Measurements from ENCODE around the gene AGAP3. TPM values are rescaled to one million over a fixed set of nuclear protein-coding genes. Genes with fewer than 3 reads are reported as not detected.

Gene AGAP3
- total RNA-seq, 1 donor from 2014 or later, result 99.7 TPM

DNA sequence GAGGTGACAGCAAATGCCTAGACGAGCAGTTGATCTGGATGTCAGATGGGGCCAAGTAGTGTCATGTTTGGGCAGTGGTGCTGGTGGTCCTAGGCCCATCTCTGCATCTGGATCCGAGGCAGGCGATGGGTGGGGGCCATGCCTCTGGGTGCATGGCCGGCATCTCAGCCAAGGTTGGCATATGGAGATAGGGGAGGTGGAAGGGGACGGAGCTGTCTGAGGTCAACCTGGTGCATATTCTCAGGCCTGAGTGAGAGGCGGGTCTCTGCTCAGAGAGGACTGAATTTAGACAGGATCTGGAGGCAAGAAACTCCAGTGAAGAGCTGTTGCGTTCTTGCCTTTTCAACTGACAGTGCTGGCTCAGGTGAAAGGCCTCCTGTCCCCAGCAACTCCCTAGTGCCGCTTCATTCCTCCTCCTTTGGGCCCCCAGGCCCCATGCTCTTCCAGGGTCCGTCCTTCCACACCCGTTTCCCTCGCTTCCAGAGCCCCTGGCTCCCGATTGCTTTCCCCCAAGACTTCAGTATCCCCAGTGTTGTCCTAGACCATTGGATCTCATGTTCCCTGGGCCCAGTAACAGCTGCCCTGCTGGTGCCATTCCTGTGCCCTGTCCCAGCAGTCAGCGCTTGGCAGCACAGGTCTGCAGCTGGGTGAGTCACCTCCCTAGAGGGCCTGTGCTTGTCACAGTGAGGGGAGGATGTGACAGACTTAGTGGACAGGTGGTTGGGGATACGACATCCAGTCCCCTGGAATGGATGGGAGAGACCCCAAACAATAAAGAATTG is 48.7 kb downstream of the AGAP3 start:
- no peak for DNase-seq (ENCODE audit: extremely low read depth, low read depth, low spot score)

DNA sequence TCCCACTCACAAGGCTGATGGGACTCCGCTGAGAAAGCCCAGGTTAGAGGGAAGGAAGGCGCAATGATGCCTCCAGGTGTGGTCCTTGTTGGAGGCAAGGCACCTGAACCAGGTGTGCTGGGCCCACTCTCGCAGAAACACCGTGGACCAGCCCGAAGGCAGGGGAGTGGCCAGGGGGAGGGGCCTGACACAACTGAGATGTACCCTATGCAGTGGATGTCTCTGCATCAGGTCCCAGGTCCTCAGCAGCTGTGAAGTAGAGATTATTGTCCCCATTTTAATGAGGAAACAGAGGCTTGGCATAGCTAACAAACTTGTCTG is 49.2 kb downstream of the AGAP3 start:
- no peak for DNase-seq (ENCODE audit: extremely low read depth, low read depth, low spot score)

DNA sequence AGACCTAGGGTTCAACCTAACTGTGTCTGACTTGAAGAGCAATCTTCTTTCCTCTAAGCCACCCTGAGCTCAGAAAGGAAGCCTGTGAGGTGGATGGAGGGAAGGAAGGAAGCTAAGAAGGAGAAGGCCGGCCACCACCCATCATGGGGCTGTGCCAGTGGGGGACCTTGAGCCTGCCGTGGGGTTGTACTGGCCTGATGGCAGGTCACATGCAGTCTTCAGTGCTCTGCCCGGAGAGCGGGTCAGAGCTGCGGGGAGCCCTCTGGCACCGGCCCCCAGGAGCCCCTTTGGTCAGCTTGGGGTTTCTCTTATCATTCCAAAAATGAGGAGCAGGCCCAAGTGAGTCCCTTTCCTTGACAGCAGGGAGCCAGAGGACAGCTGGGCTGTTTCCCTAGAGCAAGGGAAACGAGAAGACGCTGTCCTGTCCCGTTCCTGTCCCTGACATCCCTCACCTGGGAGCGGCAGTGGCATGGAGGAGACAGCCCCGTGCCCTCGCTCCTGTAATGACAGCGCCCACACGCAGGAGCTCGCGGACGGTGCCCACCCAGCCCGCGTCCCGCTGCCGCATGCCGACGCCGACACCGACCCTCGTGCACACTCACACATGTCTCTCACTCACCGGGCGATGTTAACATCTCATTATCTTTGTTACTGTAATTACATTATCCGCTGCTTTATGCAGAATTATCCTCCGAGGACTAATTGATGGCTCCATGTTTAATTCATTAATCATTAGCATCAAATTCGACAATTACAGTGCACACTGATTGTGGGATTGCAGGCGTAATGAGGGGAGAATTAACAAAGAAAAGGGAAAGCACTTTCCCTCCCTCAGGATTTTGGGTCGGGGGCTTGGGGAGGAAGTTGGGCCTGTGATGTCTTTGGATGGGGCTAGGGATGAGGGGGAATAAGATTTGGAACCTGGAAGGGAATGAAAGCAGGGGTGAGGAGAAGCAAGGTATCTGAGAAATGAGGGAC is 49.9 kb downstream of the AGAP3 start:
- DNase-seq (ENCODE audit: extremely low read depth, low read depth, low spot score), result no peak

DNA sequence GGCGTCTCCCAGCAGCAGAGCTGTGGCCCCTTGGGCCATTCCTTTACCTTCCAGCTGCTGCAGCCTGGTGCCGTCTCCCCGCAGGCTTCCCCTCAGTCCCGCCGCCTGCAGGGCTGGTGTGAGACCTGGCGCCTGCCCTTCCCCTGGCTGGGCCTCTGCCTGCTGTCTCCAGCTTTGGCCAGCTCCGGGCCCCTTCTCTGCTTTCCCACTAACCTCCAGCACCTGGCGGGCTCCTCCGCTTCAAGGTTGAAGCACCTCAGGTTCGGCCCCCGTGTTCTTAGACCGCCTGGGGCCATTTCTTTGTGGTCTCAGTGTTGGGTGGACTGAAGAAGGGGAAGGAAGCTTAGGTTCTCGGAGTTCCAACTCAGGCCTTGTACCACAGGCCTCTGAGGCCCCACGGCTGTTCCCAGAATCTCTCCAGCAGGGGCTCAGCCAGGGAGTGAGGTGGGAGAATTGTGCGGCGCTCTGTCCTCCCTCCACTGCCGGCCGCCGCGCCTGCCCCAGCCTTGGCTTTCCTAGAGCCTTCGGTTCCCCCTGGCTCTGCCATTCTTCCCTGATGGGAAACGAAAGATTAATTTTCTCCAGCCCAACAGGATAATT is 50.9 kb downstream of the AGAP3 start:
- no peak for DNase-seq (ENCODE audit: extremely low read depth, low read depth, low spot score)

DNA sequence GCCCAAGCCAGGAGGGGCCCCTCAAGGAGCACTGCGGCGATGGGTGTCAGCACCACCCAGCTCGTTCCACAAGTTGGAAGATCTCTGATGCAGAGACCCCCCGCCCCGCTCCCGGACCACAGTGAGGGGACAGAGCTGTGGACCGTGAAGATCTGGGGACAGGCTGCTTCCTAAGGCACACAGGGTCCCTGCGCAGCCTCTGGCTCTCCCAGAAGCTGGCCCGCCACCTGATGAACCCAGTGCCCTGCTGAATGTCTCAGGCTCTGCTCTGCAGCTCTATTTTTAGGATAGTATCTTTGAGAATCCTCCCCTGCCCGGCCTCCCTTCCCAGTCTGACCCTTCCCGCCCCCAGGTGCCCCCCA is 51.5 kb downstream of the AGAP3 start:
- DNase-seq (ENCODE audit: extremely low read depth, low read depth, low spot score), result no peak

DNA sequence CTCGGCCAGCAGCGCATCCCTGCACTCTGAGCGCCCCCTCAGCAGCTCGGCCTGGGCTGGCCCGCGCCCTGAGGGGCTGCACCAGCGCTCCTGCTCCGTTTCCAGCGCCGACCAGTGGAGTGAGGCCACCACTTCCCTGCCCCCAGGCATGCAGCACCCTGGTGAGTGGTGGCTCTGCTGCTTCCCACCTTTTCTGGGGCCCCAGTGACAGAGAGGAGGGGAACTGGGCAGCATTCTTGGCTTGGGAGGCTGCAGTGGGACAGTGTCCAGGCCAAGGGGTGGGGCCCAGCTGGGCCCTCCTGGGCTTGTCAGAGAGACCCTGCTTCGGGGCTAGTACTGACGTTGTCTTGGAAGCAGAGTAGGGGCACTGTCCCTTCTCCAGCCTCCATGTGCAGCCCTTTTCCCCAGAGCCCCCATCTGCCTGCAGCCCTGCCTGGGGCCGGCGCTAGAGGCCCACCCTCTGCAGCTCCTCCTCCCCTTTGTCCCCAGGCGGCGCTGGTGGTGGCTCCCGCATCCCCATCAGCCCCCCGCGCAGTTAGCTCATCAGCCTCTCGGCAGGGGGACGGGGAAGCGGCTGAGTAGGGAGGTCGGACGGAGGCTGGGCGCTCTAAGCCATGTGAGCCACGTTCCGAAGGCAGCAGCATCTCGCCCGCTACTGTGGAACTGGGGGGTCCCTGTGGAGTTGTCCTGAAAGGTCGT is 52.0 kb downstream of the AGAP3 start:
- no peak for DNase-seq (ENCODE audit: extremely low read depth, low read depth, low spot score)

DNA sequence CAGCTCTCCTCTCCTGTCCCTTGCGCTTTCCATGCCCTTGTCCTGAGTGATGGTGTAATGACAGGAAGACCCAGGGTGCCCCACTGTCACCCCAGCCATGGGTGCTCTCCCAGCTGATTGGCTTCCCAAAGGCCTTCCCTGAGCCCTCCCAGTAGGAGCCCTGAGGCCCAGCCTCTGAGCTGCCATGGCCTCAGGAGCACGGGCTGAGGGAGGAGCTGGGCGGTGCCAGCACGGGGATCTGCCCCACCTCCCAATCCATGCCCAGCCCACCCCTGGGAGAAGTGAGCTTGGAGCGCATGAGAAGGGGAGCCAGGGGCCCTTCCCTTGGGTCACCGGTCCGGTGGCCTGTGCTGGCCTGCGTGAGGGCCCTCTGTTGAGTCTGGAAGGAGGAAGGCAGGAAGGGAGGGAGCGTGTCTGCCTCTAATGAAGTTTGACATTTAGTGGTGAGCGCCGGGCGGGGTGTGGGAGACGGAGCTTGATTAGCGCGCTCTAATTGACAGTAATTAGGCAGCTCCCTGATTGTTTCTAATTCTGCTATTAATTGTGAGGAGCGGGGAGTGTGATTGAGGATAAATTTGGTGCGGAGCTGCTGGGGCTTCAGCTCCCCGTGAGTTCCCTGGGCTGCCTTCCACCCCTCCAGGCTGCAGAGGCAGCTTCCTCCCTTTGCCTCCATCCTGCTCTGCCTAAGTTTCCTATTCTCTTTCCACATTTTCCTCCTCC is 53.0 kb downstream of the AGAP3 start:
- DNase-seq (ENCODE audit: extremely low read depth, low read depth, low spot score), result no peak

DNA sequence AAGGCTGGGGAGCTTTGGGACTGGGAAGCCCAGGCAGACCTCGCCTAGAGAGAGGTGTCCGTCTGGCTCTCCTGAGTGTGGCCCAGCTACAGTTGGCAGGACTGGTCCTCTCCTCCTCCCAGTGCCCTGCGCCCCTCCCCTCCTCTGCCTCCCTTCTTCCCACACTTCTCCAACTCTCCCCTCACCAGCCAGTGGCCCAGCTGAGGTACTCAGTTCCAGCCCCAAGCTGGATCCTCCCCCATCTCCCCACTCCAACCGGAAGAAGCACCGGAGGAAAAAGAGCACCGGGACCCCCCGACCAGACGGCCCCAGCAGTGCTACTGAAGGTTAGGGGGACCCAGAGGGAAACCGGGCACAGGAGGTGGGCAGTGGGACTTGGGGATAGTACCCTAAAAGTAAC is 53.5 kb downstream of the AGAP3 start:
- DNase-seq (ENCODE audit: extremely low read depth, low read depth, low spot score), result no peak

DNA sequence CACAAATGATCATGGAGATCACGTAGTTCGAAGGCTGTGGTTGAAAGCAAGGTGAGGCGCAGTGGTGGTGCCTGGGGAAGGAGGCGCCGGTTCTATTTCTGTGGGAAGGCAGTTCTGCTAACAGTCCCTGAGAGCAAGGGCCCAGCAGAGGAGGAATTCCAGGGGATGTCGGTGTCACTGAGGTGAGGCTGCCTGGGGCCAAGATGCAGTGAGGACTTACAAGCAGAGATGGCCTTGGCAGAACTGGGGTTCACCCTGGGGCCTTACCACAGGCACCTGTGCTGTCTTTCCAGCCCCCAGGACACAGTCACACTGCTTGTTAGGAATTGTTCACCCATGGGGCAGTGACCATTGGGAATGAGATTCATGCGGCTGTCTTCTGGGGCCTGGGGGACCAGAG is 54.6 kb downstream of the AGAP3 start:
- no peak for DNase-seq (ENCODE audit: extremely low read depth, low read depth, low spot score)

DNA sequence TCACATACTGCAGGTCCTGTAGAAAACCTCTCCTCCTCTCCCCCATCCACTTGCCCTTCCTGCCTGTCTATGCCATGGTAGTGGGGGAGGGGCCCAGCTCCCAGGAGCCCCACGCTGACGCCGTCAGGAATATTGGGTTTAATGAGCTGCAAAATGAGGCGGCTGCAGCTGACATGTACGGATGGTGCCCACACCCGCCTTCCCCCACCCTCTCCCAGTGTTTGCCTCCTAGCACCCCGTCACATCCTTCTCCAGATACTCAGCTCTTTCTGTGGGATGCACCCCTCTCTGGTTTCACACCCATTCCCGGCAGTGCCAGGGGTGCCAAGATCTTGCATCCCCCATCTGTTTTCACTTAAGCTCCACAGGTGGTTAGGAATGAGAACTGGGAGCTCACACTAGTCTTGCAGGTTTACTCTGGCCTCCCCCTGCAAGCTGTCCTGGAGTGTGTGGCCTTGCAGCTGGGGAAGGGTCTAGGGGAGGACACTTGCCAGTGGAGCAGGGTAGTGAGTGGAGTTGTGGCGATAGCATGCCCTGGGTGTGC is 55.1 kb downstream of the AGAP3 start:
- DNase-seq (ENCODE audit: extremely low read depth, low read depth, low spot score), result no peak

DNA sequence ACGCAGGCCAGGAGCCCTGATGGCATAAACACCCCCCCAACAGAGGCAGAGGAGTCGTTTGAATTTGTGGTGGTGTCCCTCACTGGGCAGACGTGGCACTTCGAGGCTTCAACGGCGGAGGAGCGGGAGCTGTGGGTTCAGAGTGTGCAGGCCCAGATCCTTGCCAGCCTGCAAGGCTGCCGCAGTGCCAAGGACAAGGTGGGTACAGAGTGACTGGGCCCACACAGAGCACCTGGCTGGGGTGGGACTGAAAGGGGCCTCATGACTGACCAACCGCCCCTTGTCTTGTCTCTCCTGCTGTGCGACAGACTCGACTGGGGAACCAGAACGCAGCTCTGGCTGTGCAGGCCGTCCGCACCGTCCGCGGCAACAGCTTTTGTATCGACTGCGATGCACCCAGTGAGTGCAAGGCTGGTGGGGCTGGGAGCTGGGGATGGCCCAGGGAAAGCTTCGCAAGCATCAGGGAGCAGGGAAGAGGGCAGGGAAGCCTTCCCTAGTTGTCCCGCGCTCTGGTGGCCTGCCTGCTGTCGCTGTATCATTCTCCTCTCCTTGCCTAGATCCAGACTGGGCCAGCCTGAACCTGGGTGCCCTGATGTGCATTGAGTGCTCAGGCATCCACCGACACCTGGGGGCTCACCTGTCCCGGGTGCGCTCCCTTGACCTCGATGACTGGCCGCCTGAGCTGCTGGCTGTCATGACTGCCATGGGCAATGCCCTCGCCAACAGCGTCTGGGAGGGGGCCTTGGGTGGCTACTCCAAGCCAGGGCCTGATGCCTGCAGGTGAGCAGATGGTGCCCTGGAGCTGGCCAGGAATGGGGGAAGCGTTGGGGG is 55.8 kb downstream of the AGAP3 start:
- no peak for DNase-seq (ENCODE audit: extremely low read depth, low read depth, low spot score)

DNA sequence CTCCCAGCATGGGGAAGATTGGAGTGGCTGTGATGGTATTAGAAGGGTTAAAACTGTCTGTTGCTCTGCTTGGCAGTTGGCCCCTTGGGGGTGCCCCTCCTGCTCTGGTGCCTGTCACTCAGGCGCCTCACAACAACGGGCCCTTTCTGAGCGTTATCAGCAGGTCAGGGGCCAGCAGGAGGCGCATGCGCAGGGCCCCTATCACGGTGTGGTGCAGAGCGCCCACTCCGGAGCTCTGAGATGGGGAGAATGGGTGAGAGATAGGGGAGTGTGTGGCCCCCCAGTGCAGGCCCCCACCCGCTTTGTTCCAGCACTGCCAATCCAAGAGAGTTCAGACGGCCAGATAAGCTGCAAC is 56.4 kb downstream of the AGAP3 start:
- no peak for DNase-seq (ENCODE audit: extremely low read depth, low read depth, low spot score)

DNA sequence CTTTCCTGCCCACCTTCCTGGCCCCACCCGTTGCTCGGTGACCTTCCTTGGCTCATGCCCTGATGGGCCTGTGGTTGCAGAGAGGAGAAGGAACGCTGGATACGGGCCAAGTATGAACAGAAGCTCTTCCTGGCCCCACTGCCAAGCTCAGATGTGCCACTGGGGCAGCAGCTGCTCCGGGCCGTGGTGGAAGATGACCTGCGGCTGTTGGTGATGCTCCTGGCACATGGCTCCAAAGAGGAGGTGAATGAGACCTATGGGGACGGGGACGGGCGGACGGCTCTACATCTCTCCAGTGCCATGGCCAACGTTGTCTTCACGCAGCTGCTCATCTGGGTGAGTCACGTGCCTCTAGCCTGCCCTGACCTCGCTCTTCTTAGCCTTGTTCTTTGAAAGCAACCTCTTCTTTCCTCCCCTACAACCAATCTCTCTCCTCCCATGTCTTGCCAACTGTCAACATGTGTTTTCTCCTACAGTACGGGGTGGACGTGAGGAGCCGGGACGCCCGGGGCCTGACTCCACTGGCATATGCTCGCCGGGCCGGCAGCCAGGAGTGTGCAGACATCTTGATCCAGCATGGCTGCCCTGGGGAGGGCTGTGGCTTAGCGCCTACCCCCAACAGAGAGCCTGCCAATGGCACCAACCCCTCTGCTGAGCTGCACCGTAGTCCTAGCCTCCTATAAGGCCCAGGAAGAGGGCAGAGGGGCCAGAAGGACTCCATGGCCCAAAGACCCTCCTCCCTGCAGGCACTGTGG is 57.2 kb downstream of the AGAP3 start:
- no peak for DNase-seq (ENCODE audit: extremely low read depth, low read depth, low spot score)

DNA sequence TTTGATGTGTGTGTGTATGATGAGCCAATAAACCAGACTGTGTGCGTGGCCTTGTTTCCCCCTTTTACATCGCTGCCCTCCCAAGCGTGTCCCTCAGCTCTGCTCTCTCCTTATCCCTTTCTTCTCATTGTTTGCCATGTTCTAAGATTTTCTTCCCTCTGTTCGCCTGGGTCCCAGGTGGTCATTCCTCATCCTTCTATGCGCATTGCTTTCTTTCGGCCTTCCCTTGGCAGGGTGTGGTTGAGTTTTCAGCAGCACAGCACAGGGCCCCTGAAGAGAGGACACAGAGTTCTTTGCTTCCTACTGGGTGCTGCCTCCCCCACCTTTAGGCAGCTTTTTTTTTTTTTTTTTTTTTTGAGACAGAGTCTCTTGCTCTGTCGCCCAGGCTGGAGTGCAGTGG is 58.1 kb downstream of the AGAP3 start:
- DNase-seq (ENCODE audit: extremely low read depth, low read depth, low spot score), result no peak

DNA sequence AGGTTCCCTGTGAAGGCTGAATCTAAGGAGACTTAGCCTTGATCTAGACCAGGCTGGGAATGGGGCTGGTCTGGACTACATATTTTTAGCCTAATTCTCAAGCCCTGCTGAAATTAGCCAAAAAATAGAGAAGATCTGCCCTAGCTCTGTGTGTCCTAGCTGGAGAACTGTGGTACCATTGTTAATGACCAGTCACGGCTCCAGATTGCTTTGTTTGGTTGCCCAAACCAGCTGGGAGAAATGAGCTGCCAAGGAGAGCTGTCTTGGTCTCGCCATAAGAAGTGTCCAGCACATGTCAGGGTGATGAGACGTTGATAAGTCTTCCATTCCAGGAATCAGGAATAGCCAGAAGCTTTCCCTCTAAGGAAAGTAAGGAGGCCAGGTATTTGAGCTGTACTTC is 60.5 kb downstream of the AGAP3 start:
- DNase-seq (ENCODE audit: extremely low read depth, low read depth, low spot score), result no peak

DNA sequence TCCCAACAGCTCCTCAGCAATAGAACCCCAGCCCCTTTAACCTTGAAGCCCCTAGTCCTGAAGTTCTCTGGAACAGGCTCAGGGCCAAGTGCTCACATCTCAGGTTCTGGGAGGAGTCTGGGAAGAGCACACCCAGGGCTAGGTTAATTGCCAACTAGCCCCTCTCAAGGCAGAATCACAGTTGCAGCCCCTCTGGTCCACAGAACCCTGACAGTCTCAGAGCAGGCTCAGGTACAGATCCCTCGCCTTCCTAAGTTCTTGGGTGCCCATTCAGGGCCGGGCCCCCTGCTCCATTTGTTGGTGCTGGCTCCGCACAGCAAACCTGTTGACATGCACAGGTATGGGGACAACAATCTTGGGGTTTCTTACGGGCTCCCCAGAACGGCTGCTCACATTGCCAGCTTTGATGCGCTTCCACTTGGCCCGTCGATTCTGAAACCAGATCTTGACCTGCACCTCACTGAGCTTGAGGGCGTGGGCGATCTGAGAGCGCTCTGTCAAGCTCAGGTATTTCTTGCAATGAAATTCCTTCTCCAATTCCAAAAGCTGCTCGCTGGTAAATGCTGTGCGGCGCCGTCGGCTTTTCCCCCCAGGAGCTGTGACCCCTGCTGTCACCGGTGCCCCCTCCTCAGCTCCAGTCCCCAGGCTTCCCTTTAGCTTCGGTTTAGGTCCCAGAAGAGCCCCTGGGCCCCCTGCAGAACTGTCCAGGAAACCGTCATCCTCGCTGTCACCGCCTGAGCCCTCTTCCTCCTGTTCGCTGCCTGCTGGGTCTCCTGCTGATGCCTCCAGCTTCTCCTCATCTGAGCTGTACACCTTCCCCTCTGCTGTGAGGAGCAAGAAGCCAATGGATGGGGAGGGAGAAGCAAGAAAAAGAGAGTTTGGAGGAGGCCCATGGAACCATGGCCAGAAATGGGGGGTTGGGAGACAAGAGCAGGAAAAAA is 62.3 kb downstream of the AGAP3 start:
- no peak for DNase-seq (ENCODE audit: extremely low read depth, low read depth, low spot score)

DNA sequence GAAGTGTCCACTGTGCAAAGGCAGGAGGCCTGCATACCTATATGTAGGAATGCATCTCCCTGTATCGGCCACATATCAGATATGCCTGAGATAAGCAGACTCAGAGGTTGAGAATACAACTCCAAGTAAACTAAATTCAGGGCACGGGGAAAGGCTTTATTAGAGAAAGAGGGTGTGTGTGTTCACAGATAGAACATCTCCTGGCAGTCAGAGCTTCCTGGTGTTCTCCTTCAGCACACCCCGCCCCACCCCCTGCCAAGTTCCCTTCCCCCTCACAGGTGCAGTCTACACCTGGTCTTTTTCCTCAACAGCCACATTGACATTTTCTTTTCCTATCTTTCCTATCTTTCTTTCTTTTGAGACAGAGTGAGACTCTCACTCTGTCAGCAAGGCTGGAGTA is 64.1 kb downstream of the AGAP3 start:
- DNase-seq (ENCODE audit: extremely low read depth, low read depth, low spot score), result no peak
